Hematopoietic multipotent progenitor cell (in vitro differentiated cells): ENCODE data around the gene FAM200B. TPM values are rescaled to one million over a fixed set of nuclear protein-coding genes. Genes with fewer than 3 reads are reported as not detected.
"Not testable (repeated sequence)": the region's sequence is repeated elsewhere in the genome, so short reads cannot be mapped to it uniquely, and the experiment has no call there.

ENCODE experiments used
- DNase-seq, 3 donors: peaks; one replicate each; pipeline ENCODE4 v3.0.0-alpha.2; 2011 to 2015; ENCODE audit warnings: low read depth in 2 of 3, low spot score in 2 of 3
- total RNA-seq: library from RNA; depleted of rRNA; stranded (reverse); fragments of >200 nt; gene quantifications from one replicate; pipeline ENCODE4 v1.2.3, GENCODE V29; 2012

FAM200B gene
- total RNA-seq, 1 donor: 8.3 TPM

DNA sequence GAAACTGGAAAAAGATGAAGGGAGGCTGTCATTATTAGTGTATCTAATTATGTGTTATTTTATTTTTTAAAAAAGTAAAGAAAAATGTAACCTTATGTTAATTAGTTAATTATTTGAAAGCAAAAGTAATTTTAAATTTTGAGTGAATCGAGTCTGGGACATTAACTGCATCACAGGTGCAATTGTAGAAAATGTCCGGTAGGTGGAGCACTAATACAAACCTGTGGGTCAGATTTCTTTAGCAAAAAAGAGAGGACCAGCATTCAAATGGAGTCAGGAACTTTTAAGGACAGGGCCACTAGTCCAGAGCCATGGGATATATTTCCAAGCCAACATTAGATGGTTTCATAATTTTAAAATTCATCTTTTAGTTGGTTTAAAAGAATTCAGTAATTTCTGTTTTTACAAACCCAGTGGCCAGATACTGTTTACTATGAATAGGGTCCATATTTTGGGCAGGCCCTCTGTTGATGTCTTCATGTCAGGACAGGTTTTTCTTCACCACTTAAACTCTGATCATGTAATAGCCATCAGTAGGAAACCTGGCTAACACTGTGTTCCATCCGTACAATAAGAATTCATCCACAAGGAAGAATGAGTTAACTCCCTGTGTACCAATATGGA is 48.4 kb downstream of the FAM200B start:
- peak; percentile 23 to 74 (median 36) for DNase-seq

DNA sequence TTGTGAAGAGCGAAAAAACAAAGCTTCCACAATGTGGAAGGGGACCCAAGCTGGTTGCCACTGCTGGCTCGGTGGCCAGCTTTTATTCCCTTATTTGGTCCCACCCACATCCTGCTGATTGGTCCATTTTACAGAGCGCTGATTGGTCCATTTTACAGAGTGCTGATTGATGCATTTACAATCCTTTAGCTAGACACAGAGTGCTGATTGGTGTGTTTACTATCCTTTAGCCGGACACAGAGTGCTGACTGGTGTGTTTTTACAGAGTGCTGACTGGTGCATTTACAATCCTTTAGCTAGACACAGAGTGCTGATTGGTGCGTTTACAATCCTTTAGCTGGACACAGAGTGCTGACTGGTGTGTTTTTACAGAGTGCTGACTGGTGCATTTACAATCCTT is 51.4 kb downstream of the FAM200B start:
- not testable (repeated sequence) for DNase-seq

- DNase-seq: no peak
Observed at GRCh38 chr4:15735536-15735935, 53.9 kb downstream of the FAM200B start.

GRCh38 chr4:15736514-15737050 is 55.0 kb downstream of the FAM200B start:
- no peak for DNase-seq

DNA sequence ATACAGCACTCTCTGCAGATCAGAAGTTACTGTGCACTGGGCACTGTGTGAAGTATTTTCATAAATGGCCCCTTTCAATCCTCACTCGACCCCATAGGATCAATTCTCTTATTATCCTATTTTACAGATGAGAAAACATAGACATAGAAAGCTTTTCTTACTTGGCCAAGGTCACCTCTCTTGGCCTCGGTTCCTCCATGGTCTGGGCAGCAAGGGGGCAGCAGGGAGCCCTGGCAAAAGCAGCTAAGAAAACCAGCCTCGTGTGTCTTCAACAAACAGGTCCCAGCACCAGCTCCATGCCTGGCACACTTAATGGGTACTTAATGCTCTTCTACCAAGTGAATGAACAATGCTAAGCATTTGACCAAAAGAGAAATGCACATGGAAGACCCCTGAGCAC is 55.6 kb downstream of the FAM200B start:
- DNase-seq: peak in 1 of 3 donors; percentile 14

GRCh38 chr4:15738877-15739276 is 57.2 kb downstream of the FAM200B start:
- DNase-seq: no peak

Other genes starting within 250 kb of the FAM200B start
- 0.27 TPM for gene CC2D2A, start 211.9 kb upstream of the FAM200B start, total RNA-seq
- 47.4 TPM for gene FBXL5, start 26.5 kb upstream of the FAM200B start, total RNA-seq
- gene BST1, start 21.2 kb downstream of the FAM200B start, total RNA-seq: 13.7 TPM
- gene CD38, start 96.5 kb downstream of the FAM200B start, total RNA-seq: 29.9 TPM